ENCODE results near the gene VMAC.

- TF ChIP-seq POLR2AphosphoS5 (IDR thresholded peaks at IDR 0.05): peak in 2 of 3 donors; percentile 59 to 61
- TF ChIP-seq CTCF (IDR thresholded peaks at IDR 0.05 in 8 of 11, conservative IDR thresholded peaks at IDR 0.05 in 3 of 11): no peak
These were observed 46.7 kb downstream of the VMAC start for GRCh38 chr19:5951338-5951861.

Measured in spleen (tissue), 7 donors.